Measurements from ENCODE around the gene TBC1D9B. TPM values are rescaled to one million over a fixed set of nuclear protein-coding genes. Genes with fewer than 3 reads are reported as not detected.

The TBC1D9B gene
- total RNA-seq, 1 experiment from 2014 or later, result 70.9 TPM

GRCh38 chr5:179904463-179905160, 3.1 kb downstream of the TBC1D9B start (continued):
- TF ChIP-seq USF1 (CRISPR knock-in tag; IDR thresholded peaks at IDR 0.05), result no peak

DNA sequence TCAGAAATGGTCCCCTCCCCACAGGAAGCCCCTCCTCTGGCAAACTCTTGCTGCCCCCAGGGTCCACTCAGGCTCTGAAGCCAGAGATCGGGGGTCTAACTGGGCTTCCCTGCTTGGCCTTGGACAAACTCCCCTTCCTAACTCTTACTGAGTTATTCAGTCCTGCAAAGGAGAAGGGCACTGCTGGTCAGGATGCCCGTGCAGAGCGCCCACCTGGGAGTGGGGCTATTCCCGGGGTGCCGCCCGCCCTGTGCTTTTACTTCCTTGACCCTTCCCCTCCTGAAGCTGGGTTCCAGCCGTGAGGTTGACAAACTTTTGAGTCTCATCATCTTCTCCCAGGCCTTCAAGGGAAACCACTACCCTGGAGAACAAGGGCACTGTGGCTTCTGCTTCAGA, 4.9 kb downstream of the TBC1D9B start:
- DNase-seq (ENCODE audit: low spot score) (no peak), ATAC-seq (no peak)
- Mint-ChIP-seq H3K4me1 (peaks cover 3% of the 10 kb centered on the region; the same call in 1 of the 2 replicates), H3K27ac (no peak overlapping the region), H3K4me3 (no peak overlapping the region), H3K27me3 (ENCODE audit: low read depth) (no peaks in the 10 kb centered on the region), H3K9me3 (no peaks in the 10 kb centered on the region), H3K36me3 (peaks cover 30% of the 10 kb centered on the region)
- CTCF ChIA-PET, result no interaction called here
- no peak for TF ChIP-seq ZNF317 (CRISPR knock-in tag; IDR thresholded peaks at IDR 0.05; ENCODE audit: borderline replicate concordance, low read depth)
- no peak for TF ChIP-seq GABPB1 (CRISPR knock-in tag; IDR thresholded peaks at IDR 0.05)
- TF ChIP-seq ATF1 (CRISPR knock-in tag; IDR thresholded peaks at IDR 0.05), result no peak
- no peak for TF ChIP-seq ATF2 (CRISPR knock-in tag; IDR thresholded peaks at IDR 0.05; ENCODE audit: borderline replicate concordance, low read depth)
- TF ChIP-seq, protein P1, sequence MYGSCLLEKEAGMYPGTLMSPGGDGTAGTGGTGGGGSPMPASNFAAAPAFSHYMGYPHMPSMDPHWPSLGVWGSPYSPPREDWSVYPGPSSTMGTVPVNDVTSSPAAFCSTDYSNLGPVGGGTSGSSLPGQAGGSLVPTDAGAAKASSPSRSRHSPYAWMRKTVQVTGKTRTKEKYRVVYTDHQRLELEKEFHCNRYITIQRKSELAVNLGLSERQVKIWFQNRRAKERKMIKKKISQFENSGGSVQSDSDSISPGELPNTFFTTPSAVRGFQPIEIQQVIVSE (CRISPR knock-in tag; IDR thresholded peaks at IDR 0.05; ENCODE audit: borderline replicate concordance), result no peak
- TF ChIP-seq TEAD1 (CRISPR knock-in tag; IDR thresholded peaks at IDR 0.05), result no peak
- POLR2A ChIA-PET, result no interaction called here

GRCh38 chr5:179901915-179902762, 5.6 kb downstream of the TBC1D9B start:
- no peaks in the 10 kb centered on the region for H3K9me3 Mint-ChIP-seq
- DNase-seq (ENCODE audit: low spot score), result no peak
- TF ChIP-seq TEAD4 (CRISPR knock-in tag; IDR thresholded peaks at IDR 0.05), result no peak
- TF ChIP-seq, protein P2, sequence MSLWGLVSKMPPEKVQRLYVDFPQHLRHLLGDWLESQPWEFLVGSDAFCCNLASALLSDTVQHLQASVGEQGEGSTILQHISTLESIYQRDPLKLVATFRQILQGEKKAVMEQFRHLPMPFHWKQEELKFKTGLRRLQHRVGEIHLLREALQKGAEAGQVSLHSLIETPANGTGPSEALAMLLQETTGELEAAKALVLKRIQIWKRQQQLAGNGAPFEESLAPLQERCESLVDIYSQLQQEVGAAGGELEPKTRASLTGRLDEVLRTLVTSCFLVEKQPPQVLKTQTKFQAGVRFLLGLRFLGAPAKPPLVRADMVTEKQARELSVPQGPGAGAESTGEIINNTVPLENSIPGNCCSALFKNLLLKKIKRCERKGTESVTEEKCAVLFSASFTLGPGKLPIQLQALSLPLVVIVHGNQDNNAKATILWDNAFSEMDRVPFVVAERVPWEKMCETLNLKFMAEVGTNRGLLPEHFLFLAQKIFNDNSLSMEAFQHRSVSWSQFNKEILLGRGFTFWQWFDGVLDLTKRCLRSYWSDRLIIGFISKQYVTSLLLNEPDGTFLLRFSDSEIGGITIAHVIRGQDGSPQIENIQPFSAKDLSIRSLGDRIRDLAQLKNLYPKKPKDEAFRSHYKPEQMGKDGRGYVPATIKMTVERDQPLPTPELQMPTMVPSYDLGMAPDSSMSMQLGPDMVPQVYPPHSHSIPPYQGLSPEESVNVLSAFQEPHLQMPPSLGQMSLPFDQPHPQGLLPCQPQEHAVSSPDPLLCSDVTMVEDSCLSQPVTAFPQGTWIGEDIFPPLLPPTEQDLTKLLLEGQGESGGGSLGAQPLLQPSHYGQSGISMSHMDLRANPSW (CRISPR knock-in tag; conservative IDR thresholded peaks at IDR 0.05; ENCODE audit: low read depth), result no peak
- TF ChIP-seq MYBL2 (CRISPR knock-in tag; IDR thresholded peaks at IDR 0.05), result no peak
- no peak for TF ChIP-seq ZMAT4 (CRISPR knock-in tag; IDR thresholded peaks at IDR 0.05)
- TF ChIP-seq NR2C2 (CRISPR knock-in tag; IDR thresholded peaks at IDR 0.05), result no peak
- TF ChIP-seq ATF1 (CRISPR knock-in tag; IDR thresholded peaks at IDR 0.05), result no peak
- TF ChIP-seq, protein P3, sequence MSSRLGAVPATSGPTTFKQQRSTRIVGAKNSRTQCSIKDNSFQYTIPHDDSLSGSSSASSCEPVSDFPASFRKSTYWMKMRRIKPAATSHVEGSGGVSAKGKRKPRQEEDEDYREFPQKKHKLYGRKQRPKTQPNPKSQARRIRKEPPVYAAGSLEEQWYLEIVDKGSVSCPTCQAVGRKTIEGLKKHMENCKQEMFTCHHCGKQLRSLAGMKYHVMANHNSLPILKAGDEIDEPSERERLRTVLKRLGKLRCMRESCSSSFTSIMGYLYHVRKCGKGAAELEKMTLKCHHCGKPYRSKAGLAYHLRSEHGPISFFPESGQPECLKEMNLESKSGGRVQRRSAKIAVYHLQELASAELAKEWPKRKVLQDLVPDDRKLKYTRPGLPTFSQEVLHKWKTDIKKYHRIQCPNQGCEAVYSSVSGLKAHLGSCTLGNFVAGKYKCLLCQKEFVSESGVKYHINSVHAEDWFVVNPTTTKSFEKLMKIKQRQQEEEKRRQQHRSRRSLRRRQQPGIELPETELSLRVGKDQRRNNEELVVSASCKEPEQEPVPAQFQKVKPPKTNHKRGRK (CRISPR knock-in tag; IDR thresholded peaks at IDR 0.05; ENCODE audit: borderline replicate concordance), result no peak
- TF ChIP-seq MXD4 (CRISPR knock-in tag; IDR thresholded peaks at IDR 0.05; ENCODE audit: borderline replicate concordance), result no peak
- H3K4me1 Mint-ChIP-seq, result peaks cover 3% of the 10 kb centered on the region; the same call in 1 of the 2 replicates
- POLR2A ChIA-PET, result no interaction called here
- peaks cover 35% of the 10 kb centered on the region for H3K36me3 Mint-ChIP-seq
- ATAC-seq, result no peak
- CTCF ChIA-PET, result no interaction called here
- no peaks in the 10 kb centered on the region for H3K27me3 Mint-ChIP-seq (ENCODE audit: low read depth)
- no peak overlapping the region for H3K4me3 Mint-ChIP-seq
- H3K27ac Mint-ChIP-seq, result 0 out of 2 replicates have a peak overlapping the region, but pooled peaks have one; percentile 2
